Measurements from ENCODE around the gene WDR17.

- no peak for TF ChIP-seq FOXM1 (IDR thresholded peaks at IDR 0.05; ENCODE audit: borderline replicate concordance)
- no peak for TF ChIP-seq FOXA1 (IDR thresholded peaks at IDR 0.05)
- no peak for TF ChIP-seq NFRKB (IDR thresholded peaks at IDR 0.05)
Observed at GRCh38 chr4:176099314-176099713, 33.7 kb downstream of the WDR17 start.

Data from HEK293T (cell line).